Nephron progenitor cell (in vitro differentiated cells): ENCODE results near the gene PSENEN.
"Not testable (repeated sequence)": the region's sequence is repeated elsewhere in the genome, so short reads cannot be mapped to it uniquely, and the experiment has no call there.

Experiments used
- DNase-seq: peaks from one replicate; pipeline ENCODE4 v3.0.0; 2021
- H3K27ac Mint-ChIP-seq: 2 replicates; pipeline ENCODE4 v1.8.0; 2021; ENCODE audit warnings: mild to moderate bottlenecking, moderate library complexity, mixed read lengths
- H3K27me3 Mint-ChIP-seq: 2 replicates; pipeline ENCODE4 v1.8.0; 2021; ENCODE audit warnings: mild to moderate bottlenecking, low read depth, mixed read lengths; ENCODE audit not compliant: poor library complexity
- H3K36me3 Mint-ChIP-seq: 2 replicates; pipeline ENCODE4 v1.8.0; 2021; ENCODE audit warnings: low read depth, mixed read lengths
- H3K4me1 Mint-ChIP-seq: 2 replicates; pipeline ENCODE4 v1.8.0; 2021; ENCODE audit warnings: mixed read lengths
- H3K4me3 Mint-ChIP-seq: 2 replicates; pipeline ENCODE4 v1.8.0; 2021; ENCODE audit warnings: mild to moderate bottlenecking, moderate library complexity, mixed read lengths
- H3K9me3 Mint-ChIP-seq: 2 replicates; pipeline ENCODE4 v1.8.0; 2021; ENCODE audit warnings: mild to moderate bottlenecking, moderate library complexity, mixed read lengths
- CTCF ChIP-seq: fragments of 200-600 bp; sonication (generic); IDR thresholded peaks from 2 replicates; pipeline ENCODE4 v1.5.0; 2021; ENCODE audit warnings: antibody characterized with exemption

The PSENEN gene

GRCh38 chr19:35721374-35721773, 24.1 kb upstream of the PSENEN start:
- no peak overlapping the region for H3K27ac Mint-ChIP-seq
- peaks cover 23% of the 10 kb centered on the region for H3K36me3 Mint-ChIP-seq
- no peaks in the 10 kb centered on the region for H3K9me3 Mint-ChIP-seq
- peaks cover 20% of the 10 kb centered on the region for H3K4me1 Mint-ChIP-seq
- no peak for DNase-seq
- H3K27me3 Mint-ChIP-seq: peaks cover 9% of the 10 kb centered on the region
- no peak for TF ChIP-seq CTCF
- H3K4me3 Mint-ChIP-seq: no peak overlapping the region

- Mint-ChIP-seq H3K9me3 (no peaks in the 10 kb centered on the region), H3K36me3 (peaks cover 24% of the 10 kb centered on the region), H3K4me1 (peaks cover 15% of the 10 kb centered on the region), H3K4me3 (no peak overlapping the region), H3K27me3 (peaks cover 3% of the 10 kb centered on the region), H3K27ac (no peak overlapping the region)
- DNase-seq: no peak
- no peak for TF ChIP-seq CTCF
Observed at GRCh38 chr19:35722461-35722860, 23.0 kb upstream of the PSENEN start.

GRCh38 chr19:35722897-35723296, 22.6 kb upstream of the PSENEN start:
- H3K27me3 Mint-ChIP-seq: peaks cover 3% of the 10 kb centered on the region
- H3K27ac Mint-ChIP-seq: no peak overlapping the region
- H3K4me1 Mint-ChIP-seq: peaks cover 15% of the 10 kb centered on the region
- H3K36me3 Mint-ChIP-seq: peaks cover 24% of the 10 kb centered on the region
- H3K9me3 Mint-ChIP-seq: no peaks in the 10 kb centered on the region
- TF ChIP-seq CTCF: no peak
- no peak overlapping the region for H3K4me3 Mint-ChIP-seq
- no peak for DNase-seq

- TF ChIP-seq CTCF: no peak
- peaks cover 30% of the 10 kb centered on the region for H3K36me3 Mint-ChIP-seq
- H3K27me3 Mint-ChIP-seq: peaks cover 3% of the 10 kb centered on the region
Observed at GRCh38 chr19:35723671-35724070, 21.8 kb upstream of the PSENEN start.

GRCh38 chr19:35724132-35724531, 21.3 kb upstream of the PSENEN start:
- H3K4me3 Mint-ChIP-seq, H3K9me3 Mint-ChIP-seq, DNase-seq, H3K27me3 Mint-ChIP-seq, H3K27ac Mint-ChIP-seq: not testable (repeated sequence)
- Mint-ChIP-seq H3K4me1 (peaks cover 10% of the 10 kb centered on the region), H3K36me3 (peaks cover 33% of the 10 kb centered on the region)

More at GRCh38 chr19:35723671-35724070, 21.8 kb upstream of the PSENEN start:
- DNase-seq: no peak
- no peaks in the 10 kb centered on the region for H3K9me3 Mint-ChIP-seq
- H3K27ac Mint-ChIP-seq: no peak overlapping the region
- no peak overlapping the region for H3K4me3 Mint-ChIP-seq
- H3K4me1 Mint-ChIP-seq: peaks cover 15% of the 10 kb centered on the region

GRCh38 chr19:35724560-35724959, 20.9 kb upstream of the PSENEN start:
- no peaks in the 10 kb centered on the region for H3K9me3 Mint-ChIP-seq
- DNase-seq: no peak
- peaks cover 6% of the 10 kb centered on the region for H3K4me1 Mint-ChIP-seq
- no peak for TF ChIP-seq CTCF
- peaks cover under 1% of the 10 kb centered on the region for H3K27me3 Mint-ChIP-seq
- no peak overlapping the region for H3K27ac Mint-ChIP-seq
- H3K36me3 Mint-ChIP-seq: peaks cover 37% of the 10 kb centered on the region
- H3K4me3 Mint-ChIP-seq: no peak overlapping the region
